SHP77 (cell line): ENCODE results near the gene GRIN2B.

ENCODE experiments used
- DNase-seq, 2 experiments: peaks; one replicate each; lab custom pipeline; 2025; lab: John Stamatoyannopoulos, UW

The GRIN2B gene

DNA sequence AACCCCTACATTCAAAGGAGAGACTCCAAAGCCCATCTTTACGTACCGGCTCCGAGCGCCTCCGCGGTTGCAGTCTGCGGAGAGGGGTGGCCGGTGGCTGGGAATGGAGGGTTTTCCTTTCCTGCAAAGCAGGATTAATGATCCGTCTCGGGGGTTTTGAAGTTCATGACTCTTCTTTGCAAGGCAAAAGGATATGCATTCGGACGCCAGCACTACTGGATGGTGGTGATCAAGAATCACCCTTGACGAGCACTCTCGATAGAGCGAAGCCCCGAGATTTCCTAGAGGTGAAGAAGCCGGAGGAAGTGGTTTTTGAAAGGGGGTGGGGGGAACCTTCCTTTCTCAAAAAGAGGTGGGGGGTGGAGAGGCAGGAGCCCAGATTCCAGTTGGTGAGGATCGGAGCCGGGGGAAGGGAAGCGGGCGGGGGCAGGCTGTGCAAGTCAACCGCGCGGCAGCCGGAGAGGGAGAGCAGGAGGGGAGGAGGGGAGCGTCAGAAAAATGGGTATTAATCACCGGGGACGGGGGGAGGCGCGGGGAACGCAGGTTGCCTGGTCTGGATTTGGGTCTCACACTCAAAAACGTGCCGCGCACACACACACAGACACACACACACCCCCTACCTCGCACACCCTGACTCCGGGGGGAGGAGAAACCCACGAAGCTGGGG lies at the start of gene GRIN2B:
Gene GRIN2B, minus strand, starts transcription at position 307 of the 667 bp plus-strand sequence. CDS start 115,394 bp downstream, outside the sequence.
- no peak for DNase-seq

DNA sequence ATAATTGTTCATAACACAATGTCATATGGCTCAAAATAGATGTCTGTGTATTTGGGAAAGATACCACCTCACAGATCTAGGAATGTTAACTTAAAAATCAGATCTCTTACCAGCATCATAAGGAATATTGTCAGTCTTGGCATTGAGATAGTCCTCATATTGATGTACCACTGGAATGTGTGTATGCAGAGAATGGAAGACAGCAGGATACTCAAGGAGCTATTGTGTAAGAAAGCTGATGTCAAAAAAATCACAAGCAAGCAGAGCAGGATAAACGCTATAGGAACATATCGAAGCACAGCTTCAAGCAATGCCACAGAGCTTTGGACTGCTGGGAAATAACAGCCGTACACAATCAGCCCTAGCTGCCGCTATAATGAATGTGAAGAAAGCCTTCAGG lies 45.1 kb upstream of the GRIN2B start:
- DNase-seq: no peak

DNA sequence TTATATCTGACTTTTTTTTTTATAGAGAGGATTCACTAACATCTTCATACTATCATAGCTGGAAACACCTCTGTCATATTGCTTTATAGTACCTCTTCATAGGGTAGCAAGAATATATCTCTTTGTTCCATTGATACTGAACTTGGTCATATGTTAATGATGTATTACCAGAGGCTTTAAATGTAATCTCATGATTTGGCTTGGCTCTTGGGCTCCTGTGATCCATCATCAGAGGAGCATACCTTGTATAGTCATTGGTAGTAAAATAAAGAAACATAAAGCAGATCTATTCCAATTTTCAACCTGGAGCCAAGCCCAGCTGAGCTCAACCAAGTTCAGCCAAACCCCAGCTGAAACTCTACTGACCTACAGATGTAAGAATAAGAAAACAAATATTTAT lies 43.2 kb upstream of the GRIN2B start:
- DNase-seq: no peak

DNA sequence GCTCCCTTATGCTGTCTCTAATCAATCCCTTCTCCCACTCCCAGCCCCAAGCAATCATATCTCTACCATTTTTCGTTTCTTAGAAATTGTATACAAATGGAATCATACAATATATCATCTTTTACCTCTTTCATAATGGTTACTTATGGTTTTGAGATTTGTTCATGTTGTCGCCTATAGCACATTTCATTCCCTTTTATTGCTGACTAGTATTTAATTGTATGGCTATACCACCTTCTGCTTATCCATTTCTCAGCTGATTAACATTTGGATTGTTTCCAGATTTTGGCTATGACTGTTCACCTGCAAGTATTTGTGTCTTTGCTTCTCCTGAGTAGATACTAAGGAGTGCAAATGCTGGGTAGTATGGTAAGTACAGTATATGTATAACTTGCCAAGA lies 36.7 kb upstream of the GRIN2B start:
- no peak for DNase-seq

DNA sequence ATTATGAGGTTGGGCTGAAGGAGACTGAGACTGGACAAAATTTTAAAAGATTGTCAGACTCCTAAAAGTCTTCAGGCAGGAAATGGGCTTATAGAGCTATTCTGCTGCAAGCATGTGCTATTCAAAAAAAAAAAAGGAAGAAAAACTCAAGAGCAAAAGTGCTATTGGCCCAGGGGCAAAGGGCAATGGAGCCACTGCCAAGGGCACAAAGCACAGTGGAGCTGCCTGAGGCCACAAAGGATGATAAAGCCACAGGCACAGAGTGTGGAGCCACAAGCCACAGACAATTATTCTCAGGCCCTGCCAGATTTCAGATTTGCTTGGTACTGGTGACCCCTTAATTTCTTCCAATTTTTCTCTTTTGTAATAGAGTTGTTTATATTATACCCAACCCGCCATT lies 29.6 kb upstream of the GRIN2B start:
- no peak for DNase-seq

DNA sequence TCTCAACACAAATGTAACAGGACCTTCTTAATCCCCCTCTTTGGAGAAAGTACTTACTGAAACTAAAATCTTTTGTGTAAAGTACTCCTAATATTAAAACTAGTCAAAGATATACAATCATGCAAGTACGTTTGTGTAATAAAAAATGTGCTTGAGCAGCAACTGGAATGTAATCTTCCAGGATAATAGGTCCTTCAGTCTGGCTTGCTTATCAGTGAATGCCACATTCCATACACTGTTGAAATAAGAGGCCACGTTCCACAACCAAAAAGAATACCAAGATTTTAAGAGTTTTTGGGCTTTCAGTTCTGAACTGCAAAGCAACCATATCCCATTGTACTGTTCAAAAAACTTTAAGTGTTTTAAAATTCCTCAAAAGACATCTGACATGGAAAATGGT lies 26.2 kb upstream of the GRIN2B start:
- no peak for DNase-seq

DNA sequence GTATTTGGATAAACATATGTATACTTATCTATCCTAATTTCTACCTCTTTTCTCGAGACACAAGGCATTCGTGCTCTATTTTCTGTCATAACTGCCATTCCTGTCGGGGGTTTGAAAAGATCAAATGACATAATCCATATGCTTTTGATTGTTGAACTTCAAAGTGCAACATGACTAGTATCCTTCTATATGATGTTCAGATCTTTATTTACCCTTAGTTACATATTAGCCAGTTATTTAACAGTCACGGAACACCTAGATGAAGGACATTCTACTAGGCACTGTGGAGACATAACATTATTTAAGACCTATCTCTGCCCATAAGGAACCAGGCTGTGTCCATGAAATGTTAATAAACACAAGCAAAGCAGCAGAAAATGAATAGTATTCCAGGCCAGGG lies 11.2 kb upstream of the GRIN2B start:
- DNase-seq: no peak

DNA sequence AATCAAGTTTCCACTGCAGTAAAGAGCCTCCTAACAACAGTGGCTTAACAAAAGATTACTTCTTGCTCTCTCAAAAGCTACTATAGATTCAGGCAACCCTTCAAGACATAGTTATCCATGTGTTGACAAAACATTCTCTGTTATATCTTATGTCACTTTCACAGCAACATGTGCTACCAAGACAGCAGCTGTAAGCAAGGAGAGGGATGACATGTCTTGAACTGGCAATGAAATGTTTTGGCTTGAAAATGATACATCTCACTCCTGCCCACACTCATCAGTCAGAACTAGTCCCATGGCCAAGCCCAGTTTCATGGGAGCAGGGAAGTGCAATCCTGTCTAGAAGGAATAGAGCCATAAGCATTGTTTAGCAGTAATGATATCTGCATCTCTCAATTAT lies 10.7 kb upstream of the GRIN2B start:
- DNase-seq: no peak

DNA sequence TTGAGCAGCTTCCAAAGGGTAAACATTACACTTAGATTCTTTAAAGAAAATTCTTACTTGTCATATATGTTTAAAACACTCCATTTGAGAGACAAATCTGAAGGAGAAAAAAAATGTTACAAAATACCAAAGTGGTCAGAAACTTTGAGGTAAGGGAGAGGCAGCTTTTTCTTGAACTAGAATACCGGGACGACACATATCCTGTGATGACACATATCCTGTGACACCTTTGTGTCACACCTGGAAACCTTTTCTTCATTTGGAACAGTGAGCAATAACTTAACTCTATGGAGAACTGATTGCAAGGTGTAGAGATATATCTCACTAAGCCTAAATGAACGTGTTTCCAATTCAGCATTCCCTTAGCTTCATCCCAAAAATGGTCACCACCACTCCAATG lies 4.6 kb upstream of the GRIN2B start:
- no peak for DNase-seq

DNA sequence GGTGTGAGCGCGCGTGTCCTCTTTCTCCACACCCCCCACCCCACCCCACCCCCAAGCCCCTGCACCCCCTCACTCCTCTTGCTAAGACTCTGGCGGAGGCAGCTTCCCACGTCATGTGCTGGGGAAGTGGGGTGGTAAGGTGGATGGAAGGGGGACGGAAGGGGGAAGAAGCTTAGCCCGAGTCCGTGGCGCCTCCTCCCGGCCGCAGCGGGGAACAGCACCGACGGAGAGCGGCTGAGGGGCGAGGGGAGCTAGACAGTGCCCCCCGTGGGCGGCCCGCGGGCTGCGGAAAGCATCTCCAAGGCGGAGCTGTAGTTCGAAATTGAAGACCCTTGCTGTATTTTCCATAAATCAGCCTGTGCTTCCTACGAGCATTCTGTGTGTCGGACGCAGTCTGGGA lies 588 bp upstream of the GRIN2B start:
- DNase-seq: no peak

DNA sequence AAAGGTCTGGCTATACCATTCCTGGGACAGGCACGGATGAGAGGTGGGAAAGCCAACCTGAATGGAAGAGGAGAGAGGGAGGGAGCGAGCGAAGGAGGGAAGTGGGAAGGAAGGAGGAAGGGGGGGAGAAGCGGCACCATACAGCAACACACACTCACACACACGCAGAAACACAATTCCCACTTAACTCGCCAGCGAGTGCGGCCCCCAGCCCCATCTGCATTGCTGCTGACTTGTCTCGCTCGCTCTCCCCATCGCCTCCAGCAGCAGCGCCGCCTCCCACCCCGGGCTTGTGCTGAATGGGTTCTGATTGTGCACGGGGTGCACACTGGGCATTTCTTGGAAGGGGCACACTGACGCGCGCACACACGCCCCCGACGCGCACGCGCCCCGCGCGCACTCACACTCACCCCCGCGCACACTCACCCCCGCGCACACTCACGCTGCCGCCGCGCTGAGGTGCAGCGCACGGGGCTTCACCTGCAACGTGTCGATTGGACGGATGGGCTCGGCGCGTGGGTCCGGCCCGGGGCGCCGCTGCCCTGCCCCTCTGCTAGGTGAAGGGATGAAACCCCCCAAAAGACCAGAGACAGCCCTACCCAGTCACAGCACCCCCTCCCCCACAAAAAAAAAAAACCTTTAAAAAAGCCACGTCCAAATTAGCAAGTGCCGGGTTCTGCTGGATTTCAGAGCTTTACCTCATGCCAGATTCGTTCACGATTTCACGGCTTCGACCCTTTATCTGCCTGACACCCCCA lies 685 bp downstream of the GRIN2B start:
- DNase-seq: no peak

DNA sequence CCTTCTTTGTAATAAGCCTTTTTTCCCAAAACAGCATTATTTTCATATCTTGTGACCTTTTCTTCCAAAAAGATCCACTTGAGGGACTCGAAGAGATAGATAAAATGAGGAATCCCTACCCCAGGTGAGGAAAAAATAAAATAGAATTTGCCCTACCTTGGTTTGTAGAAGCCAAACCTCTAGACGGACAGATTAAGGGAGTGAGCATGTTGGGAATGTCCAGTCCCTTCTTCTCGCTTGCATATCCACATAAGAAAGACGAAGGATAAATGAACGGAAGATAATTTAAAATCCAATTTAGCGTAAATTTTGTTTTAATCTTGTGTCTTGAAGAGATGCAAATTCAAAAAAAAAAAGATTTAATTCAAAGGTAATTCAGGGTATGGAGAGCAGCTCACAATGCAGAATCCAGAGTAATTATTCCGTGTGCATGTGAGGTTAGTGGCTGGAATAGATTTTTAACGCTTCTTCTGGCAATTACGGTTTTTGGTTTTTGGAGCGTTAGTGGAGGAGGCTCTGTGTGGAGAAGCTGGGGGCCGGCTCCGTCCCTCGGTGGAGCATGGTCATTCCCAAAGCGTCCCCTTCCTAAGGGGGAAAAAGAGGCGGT lies 1.5 kb downstream of the GRIN2B start:
- no peak for DNase-seq

DNA sequence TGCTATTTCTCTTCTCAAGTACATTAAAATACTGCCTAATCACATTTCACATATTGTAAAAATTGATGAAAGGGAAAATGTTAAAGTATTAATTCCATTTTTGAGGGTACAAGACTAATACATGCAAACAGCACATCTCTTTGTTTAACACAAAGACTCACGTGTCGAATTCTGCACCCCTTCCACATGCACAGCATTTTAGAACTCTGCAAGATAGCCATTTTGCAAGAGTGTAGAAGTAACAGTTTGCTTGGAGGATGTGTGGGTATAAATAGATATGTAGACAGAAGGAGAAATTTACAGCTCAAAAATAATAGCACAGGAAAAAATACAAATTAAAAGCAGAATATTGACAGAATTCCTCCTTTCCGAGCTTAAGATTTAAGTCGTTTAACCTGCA lies 2.5 kb downstream of the GRIN2B start:
- no peak for DNase-seq

DNA sequence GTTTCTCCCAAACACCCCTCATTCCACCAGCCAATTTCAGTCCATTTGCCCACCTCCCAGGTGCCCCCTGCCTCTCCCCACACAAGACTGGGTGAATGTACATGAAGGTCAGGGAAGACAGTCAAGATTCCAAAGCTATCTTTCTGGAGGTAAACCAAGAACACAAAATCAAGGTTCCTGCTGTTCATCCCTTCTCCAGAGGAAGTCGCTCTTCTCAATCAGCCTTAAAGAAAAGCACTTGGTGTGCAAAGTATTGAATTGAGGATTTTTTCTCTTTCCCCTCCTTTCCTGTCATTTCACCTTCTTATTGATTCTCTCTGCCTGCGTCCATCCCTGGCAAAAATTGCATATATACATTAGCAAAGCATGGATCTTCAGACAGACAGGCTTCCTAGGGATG lies 4.5 kb downstream of the GRIN2B start:
- DNase-seq: no peak

DNA sequence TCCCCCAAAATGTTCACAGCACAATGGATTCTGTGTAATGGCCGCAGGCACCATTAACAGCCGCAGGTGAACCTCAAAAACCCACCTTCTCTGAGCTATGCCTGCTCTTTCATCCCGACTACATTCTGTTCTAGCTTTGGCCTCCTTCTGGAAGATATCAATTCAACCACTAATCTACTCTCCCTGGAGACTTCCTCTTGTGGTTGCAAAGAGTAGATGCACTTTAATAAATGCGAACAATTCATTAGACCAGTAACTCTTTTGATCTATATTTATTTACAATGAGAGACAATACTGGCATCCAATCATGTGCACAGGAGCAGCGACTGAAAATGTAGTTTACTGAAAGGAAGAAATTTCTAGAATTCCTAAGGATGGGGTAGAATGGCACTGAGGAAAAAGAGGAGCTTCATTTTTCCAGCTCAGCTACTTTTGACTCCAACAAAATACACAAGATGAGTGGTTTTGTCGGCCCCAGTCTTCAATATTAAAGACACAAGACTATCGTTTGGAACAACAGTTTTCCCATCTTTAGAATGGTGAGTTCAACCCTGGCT lies 5.3 kb downstream of the GRIN2B start:
- DNase-seq: no peak

DNA sequence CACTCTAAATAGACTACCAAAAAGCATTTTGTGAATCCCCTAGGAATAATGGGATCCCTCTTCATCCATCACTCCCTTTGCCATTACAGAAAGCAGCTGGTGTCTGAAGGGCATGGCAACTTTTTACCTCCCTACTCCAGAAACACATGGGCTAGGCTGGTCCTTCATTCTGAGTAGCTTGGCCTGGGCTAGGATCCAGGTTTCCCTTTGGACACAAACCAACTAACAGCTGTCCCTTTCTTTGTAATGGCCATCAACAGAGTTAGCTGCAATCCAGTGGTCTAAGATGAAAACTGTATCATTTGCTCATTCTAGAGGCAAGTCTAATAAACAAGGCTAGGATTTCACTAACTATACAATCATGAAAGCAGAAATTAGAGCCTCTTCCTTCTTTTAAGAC lies 7.4 kb downstream of the GRIN2B start:
- DNase-seq: no peak

DNA sequence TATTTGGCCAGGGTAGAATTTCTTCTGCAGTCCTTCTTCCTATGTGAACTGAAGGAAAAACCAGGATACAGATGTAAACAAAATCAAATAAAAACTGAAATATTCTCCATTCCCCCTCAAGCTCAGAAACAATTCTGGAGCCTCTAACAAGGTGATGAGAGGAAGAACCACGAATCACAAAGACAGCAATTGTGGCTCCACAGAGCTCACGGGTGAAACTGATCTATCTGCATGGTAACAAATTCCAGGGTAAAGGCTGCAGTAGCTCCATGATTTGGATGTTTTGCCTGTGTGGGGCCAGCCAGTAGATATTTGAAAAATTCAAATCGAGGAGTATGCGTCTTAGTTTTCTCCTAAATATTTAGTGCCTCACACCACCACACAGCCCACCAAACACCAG lies 10.6 kb downstream of the GRIN2B start:
- DNase-seq: no peak

DNA sequence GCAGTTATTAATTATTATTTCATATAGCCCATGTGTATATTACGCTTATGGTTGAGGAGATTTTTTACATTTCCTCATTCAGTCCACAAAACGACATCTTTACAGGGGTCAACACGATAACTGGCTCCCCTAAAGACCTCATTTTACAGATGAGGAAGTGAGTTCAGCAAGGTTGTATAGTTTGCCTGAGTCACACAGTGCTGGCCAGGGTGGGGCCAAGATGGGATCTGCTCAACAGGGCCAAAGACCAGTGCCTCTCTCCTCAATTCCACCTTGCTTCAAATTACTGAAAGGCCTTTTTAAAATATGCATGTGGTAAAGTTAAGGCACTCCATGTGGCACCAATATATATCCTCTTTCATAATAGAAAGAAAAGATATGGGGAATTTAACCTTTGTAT lies 13.1 kb downstream of the GRIN2B start:
- no peak for DNase-seq

DNA sequence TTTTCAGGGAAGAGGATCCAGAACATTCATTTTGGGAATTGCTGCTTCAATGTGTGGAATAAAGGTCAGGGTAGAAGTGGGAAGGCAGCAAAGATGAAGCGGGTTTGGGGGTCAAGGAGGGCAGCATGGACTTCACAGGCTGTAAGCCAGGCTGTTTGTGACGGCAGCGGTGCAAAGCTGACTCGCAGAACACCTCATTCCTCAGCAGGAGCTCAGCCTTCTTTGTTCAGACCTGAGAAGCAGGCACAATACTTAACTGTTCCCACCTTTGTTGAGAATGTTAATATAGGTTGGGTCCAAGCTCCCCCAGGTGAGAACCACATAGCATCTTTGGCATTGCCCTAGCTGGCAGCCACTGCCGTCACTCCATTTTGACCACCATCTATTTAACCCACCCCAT lies 16.7 kb downstream of the GRIN2B start:
- no peak for DNase-seq

DNA sequence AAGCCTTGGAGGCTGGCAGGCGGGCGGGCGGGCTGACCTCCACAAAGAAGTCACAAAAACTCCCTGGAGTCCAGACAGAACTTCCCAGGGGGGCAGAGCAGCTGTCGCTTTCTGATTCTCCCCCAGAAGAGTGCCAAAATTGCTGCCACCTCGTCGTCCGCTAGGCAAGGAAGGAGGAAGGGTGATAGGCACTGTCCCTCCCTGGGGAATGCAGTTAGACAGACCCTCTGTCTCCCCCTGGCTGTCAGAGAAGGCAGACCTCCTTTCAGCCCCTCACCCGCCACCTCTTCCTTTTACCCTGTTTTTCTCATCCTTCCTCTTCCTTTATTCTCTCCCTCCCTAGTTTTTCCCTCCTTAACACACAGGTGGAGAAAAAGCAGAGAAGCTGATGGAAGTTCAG lies 18.7 kb downstream of the GRIN2B start:
- DNase-seq: no peak

DNA sequence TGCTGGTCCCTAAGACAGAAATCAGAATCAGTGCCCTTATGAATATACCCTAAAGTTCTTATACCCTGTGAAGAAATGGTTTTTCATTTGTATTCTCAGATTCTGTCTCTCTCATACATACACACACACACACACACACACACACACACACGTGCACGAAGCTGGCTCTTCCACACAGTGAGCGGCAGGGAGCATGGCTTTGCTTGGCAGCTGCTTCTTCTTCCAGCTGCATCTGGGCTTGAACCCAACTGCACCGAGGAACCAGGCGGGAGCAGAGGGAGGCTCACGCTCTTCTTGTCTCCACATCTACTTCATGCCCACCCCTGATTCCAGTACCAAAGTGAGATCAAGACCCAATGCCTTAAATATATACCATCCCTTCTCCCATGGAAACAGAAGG lies 19.4 kb downstream of the GRIN2B start:
- no peak for DNase-seq

DNA sequence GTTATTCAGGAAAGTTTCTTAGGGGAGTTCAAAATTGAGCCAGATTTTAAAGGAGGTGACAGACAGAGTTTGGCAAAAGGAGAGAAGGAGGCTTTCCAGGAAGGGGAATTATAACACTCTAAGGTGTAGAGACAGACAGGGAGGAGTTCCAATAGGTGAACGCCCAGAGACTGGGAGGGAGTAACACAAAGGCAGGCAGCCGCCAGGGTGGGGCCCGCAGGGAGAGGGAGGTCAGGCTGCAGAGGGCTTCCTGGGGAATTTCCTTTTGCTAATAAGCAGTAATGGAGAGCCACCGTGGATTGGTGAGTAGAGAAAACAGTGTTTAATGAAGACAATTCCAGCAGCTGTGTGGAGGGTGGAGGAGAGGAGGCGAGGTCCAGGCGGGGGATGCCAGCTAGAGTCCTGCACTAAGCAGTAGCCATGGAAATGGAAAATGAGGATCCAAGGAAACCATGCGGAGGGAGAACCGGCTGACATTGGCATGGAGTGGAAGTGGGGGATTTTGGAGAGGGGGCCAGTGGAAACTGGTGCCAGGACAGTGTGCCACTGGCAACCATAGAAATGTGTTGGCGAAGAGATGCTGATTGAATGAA lies 22.2 kb downstream of the GRIN2B start:
- DNase-seq: no peak

DNA sequence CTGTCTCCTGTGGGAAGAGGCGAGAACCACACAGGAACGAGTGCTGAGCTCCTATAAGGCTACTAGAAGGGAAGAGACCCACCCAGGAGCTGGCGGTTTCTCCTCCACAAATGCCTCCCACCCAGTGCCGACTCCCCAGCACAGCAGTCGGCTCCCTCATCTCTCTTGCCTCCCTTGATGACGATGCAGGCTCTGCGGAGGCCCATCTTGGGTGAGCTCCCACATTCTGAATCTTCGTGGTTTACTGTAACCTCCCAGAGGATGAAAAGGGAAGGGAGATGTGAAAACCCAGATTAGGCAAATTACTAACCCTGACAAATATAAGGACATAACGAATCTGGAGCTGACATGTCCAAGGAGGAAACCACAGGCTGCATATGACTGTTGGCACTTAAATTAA lies 23.8 kb downstream of the GRIN2B start:
- no peak for DNase-seq
